Measurements from ENCODE around the gene ARL2.
"Not testable (repeated sequence)": the region's sequence is repeated elsewhere in the genome, so short reads cannot be mapped to it uniquely, and the experiment has no call there.

Gene ARL2

DNA sequence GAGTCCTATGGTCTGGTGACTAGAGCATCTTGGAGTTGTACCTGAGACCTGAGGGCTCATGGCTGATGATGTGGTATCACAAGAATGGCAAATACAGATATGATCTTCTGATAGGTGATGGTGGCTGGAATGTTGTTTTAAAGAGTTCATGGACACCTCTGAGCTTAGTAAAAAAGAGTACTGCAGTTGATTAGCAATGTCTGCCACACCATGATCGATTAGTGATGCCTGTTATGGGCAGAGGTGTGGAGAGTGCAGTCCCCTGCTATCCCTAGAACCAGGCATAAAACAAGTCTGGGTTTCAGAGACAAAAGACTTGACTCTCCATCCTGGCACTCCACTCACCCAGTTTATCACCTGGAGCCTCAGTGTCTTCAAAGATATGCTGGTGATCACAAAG, 15.8 kb upstream of the ARL2 start:
- TF ChIP-seq SUZ12 (IDR thresholded peaks at IDR 0.05), result no peak
- no peak for TF ChIP-seq ARNT (IDR thresholded peaks at IDR 0.05)
- TF ChIP-seq ELF4 (IDR thresholded peaks at IDR 0.05), result no peak
- no peak for TF ChIP-seq FOXK2 (IDR thresholded peaks at IDR 0.05)
- TF ChIP-seq FOXM1 (IDR thresholded peaks at IDR 0.05; ENCODE audit: borderline replicate concordance), result no peak
- TF ChIP-seq CTBP1 (IDR thresholded peaks at IDR 0.05; ENCODE audit: borderline replicate concordance), result no peak
- no peak for DNase-seq (ENCODE audit: extremely low spot score)
- ChIA-PET POLR2A (interaction anchor here (0.9 to 1.1 kb wide), 2 partner anchors 43 to 113 kb away, joined by 3 read pairs; partner anchors contain the start of gene SAC3D1), CTCF (interaction anchor here (0.9 to 1.3 kb wide), 3 partner anchors 9 to 110 kb away, joined by 3 to 4 read pairs (median 3); no protein-coding TSS in a partner anchor)

DNA sequence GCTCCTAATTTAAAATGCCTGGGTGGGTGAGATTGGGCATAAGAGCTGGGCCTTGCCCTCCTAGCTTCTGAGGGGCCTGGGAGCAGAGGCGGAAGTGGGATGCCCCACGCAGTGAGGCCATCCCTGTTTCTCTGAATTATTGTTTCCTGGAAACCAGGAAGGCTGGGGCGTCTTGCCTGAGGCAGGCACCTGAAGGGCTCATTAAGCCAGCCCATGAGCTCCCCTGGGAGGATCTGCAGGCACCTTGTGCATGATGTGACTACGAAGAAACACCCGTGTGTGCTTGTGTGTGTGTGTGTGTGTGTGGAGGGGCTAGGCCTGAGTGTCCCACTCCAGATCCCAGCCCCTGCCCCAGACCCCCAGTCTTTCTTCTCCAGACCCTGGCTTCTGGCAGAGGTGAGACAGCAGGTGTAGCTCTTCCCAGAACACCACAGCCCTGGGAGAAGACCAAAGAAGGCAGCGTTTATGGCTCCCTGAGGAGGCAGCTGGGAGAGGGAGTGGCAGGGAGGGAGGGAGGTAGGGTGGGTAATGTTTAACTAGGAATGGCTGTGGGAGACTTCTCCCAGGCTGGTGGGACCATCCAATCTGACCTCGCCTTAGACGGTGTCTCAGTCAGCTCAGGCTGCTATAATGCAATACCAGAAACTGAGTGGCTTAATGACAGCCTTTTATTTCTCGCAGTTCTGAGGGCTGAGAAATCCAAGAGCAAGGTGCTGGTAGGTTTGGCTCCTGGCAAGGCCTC, 15.1 kb upstream of the ARL2 start:
- ChIA-PET POLR2A (interaction anchor here (0.5 to 0.9 kb wide), 2 partner anchors 42 to 53 kb away, joined by 3 read pairs; partner anchors contain the start of gene SAC3D1), CTCF (interaction anchor here (0.9 to 1.3 kb wide), 2 partner anchors 8 to 111 kb away, joined by 3 to 4 read pairs; no protein-coding TSS in a partner anchor)
- DNase-seq (ENCODE audit: extremely low spot score), result no peak
- no peak for TF ChIP-seq SP1 (IDR thresholded peaks at IDR 0.05)
- no peak for TF ChIP-seq FOXM1 (IDR thresholded peaks at IDR 0.05; ENCODE audit: borderline replicate concordance)
- TF ChIP-seq LEF1 (IDR thresholded peaks at IDR 0.05; ENCODE audit: borderline replicate concordance), result no peak
- no peak for TF ChIP-seq L3MBTL2 (conservative IDR thresholded peaks at IDR 0.05)
- no peak for TF ChIP-seq ZNF384 (IDR thresholded peaks at IDR 0.05)
- TF ChIP-seq, protein P1, sequence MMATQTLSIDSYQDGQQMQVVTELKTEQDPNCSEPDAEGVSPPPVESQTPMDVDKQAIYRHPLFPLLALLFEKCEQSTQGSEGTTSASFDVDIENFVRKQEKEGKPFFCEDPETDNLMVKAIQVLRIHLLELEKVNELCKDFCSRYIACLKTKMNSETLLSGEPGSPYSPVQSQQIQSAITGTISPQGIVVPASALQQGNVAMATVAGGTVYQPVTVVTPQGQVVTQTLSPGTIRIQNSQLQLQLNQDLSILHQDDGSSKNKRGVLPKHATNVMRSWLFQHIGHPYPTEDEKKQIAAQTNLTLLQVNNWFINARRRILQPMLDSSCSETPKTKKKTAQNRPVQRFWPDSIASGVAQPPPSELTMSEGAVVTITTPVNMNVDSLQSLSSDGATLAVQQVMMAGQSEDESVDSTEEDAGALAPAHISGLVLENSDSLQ (IDR thresholded peaks at IDR 0.05), result no peak
- TF ChIP-seq HDGF (IDR thresholded peaks at IDR 0.05; ENCODE audit: borderline replicate concordance), result no peak
- no peak for TF ChIP-seq ELF4 (IDR thresholded peaks at IDR 0.05)
- TF ChIP-seq ARNT (IDR thresholded peaks at IDR 0.05), result no peak
- TF ChIP-seq CTBP1 (IDR thresholded peaks at IDR 0.05; ENCODE audit: borderline replicate concordance), result no peak
- TF ChIP-seq TARDBP (IDR thresholded peaks at IDR 0.05), result no peak
- TF ChIP-seq FOXK2 (IDR thresholded peaks at IDR 0.05), result no peak
- TF ChIP-seq FOXA1 (IDR thresholded peaks at IDR 0.05), result no peak
- no peak for TF ChIP-seq SUZ12 (IDR thresholded peaks at IDR 0.05)

DNA sequence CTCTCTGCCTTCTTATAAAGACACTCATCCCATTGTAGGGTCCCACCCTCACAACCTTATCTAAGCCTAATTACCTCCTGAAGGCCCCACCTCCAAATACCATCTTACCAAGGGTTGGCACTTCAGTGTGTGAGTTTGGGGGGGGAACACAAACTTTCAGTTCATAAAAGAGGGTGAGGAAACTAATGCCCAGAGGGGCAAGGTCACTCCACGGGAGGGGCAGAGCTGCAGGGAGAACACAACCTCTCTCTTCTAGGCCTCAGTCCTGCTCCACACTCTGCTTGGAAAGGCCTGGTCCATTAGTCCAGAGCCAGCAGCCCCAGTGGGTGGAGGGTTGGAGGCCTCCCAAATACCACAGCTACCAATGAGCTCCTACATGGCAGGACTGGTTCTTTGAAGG, 14.5 kb upstream of the ARL2 start:
- DNase-seq (ENCODE audit: extremely low spot score), result no peak
- POLR2A ChIA-PET, result interaction anchor here (0.5 kb wide), 1 partner anchor 54 kb away, joined by 3 read pairs; no protein-coding TSS in a partner anchor
- CTCF ChIA-PET, result interaction anchor here (1.3 kb wide), 1 partner anchor 111 kb away, joined by 3 read pairs; no protein-coding TSS in a partner anchor
- TF ChIP-seq ELF4 (IDR thresholded peaks at IDR 0.05) (no peak), FOXK2 (IDR thresholded peaks at IDR 0.05) (no peak), BHLHE40 (IDR thresholded peaks at IDR 0.05; ENCODE audit: borderline replicate concordance) (no peak), TARDBP (IDR thresholded peaks at IDR 0.05) (no peak), HDGF (IDR thresholded peaks at IDR 0.05; ENCODE audit: borderline replicate concordance) (no peak), LEF1 (IDR thresholded peaks at IDR 0.05; ENCODE audit: borderline replicate concordance) (no peak), NFRKB (IDR thresholded peaks at IDR 0.05) (no peak), ZNF384 (IDR thresholded peaks at IDR 0.05) (no peak), SUZ12 (IDR thresholded peaks at IDR 0.05) (no peak), FOXA1 (IDR thresholded peaks at IDR 0.05) (no peak), SP1 (IDR thresholded peaks at IDR 0.05) (no peak), FOXM1 (IDR thresholded peaks at IDR 0.05; ENCODE audit: borderline replicate concordance) (no peak), CTBP1 (IDR thresholded peaks at IDR 0.05; ENCODE audit: borderline replicate concordance) (no peak), ARNT (IDR thresholded peaks at IDR 0.05) (no peak), L3MBTL2 (conservative IDR thresholded peaks at IDR 0.05) (no peak)
- TF ChIP-seq, protein P1 (IDR thresholded peaks at IDR 0.05), result no peak

DNA sequence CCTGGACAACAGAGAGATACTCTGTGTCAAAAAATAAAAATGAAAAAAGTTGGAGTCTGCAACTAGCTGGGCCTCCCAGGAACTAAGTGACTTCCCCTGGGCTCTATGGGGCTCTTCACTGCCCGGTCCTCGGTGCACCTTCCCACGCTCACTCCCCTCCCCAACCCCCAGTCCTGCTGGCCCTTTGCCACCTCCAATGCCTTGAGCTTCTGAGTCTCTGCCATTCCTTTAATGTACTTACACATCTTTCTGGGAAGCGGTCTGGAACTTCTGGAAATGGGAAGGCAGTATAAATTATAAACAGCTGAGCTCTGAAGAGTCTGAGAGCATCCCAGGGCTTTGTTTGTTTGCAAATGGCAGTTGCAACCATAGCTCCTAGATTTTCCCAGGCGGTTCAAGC, 11.3 kb upstream of the ARL2 start:
- POLR2A ChIA-PET, result interaction anchor here (1.5 kb wide), 1 partner anchor 119 kb away, joined by 3 read pairs; the partner anchor contains the start of genes FAU and MRPL49
- no peak for DNase-seq (ENCODE audit: extremely low spot score)
- no peak for TF ChIP-seq ELF4 (IDR thresholded peaks at IDR 0.05)
- no peak for TF ChIP-seq FOXM1 (IDR thresholded peaks at IDR 0.05; ENCODE audit: borderline replicate concordance)
- TF ChIP-seq SP1 (IDR thresholded peaks at IDR 0.05), result no peak
- TF ChIP-seq FOXA1 (IDR thresholded peaks at IDR 0.05), result no peak
- no peak for TF ChIP-seq HDGF (IDR thresholded peaks at IDR 0.05; ENCODE audit: borderline replicate concordance)
- TF ChIP-seq CTBP1 (IDR thresholded peaks at IDR 0.05; ENCODE audit: borderline replicate concordance), result no peak
- TF ChIP-seq TARDBP (IDR thresholded peaks at IDR 0.05), result no peak
- no peak for TF ChIP-seq BHLHE40 (IDR thresholded peaks at IDR 0.05; ENCODE audit: borderline replicate concordance)
- no peak for TF ChIP-seq FOXK2 (IDR thresholded peaks at IDR 0.05)
- TF ChIP-seq SUZ12 (IDR thresholded peaks at IDR 0.05), result no peak
- TF ChIP-seq L3MBTL2 (conservative IDR thresholded peaks at IDR 0.05), result no peak
- TF ChIP-seq, protein P1 (IDR thresholded peaks at IDR 0.05), result no peak
- TF ChIP-seq ZNF384 (IDR thresholded peaks at IDR 0.05), result no peak
- no peak for TF ChIP-seq LEF1 (IDR thresholded peaks at IDR 0.05; ENCODE audit: borderline replicate concordance)
- no peak for TF ChIP-seq ARNT (IDR thresholded peaks at IDR 0.05)
- no peak for TF ChIP-seq NFRKB (IDR thresholded peaks at IDR 0.05)
- CTCF ChIA-PET, result interaction anchor here (0.6 to 1.1 kb wide), 2 partner anchors 11 to 156 kb away, joined by 3 to 4 read pairs; partner anchors contain the start of gene ARL2

DNA sequence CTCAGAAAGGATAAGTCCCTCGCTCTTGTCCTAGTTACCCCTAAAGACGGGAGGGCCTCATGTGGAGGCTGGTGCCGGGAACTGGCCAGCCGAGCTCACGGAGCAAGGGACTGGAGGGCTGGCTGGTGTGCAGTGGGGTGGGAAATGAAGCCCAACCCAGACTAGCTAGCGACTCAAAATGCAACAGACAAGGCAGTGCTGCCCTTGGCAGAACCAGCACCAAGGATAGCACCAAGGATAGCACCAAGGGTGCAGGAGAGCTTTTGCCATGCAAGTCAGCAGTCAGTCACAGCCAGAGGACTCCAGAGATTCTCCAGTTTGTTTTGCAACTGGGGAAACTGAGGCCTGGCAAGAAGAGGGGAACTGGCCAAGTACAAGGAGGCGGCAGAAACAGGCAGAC, 10.7 kb upstream of the ARL2 start:
- CTCF ChIA-PET, result interaction anchor here (0.6 to 1.1 kb wide), 2 partner anchors 11 to 231 kb away, joined by 4 to 7 read pairs; partner anchors contain the start of gene ARL2
- no peak for DNase-seq (ENCODE audit: extremely low spot score)
- POLR2A ChIA-PET, result interaction anchor here (1.5 kb wide), 1 partner anchor 119 kb away, joined by 3 read pairs; the partner anchor contains the start of genes FAU and MRPL49
- TF ChIP-seq SP1 (IDR thresholded peaks at IDR 0.05) (no peak), ARNT (IDR thresholded peaks at IDR 0.05) (no peak), FOXM1 (IDR thresholded peaks at IDR 0.05; ENCODE audit: borderline replicate concordance) (no peak)

DNA sequence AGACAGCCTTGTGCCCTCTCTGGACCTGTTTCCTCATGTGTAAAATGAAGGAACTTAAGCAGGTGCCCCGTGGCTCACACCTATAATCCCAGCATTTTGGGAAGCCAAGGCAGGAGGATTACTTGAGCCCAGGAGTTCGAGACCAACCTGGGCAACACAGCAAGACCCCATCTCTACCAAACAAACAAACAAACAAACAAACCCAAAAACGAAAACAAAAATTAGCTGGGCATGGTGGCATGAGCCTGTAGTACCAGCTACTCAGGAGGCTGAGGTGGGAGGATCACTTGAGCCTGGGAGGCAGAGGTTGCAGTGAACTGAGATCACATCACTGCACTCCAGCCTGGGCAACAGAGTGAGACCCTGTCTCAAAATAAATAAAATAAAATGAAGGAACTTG, 10.0 kb upstream of the ARL2 start:
- CTCF ChIA-PET; DNase-seq (ENCODE audit: extremely low spot score): not testable (repeated sequence)
- POLR2A ChIA-PET, result interaction anchor here (1.5 kb wide), 1 partner anchor 118 kb away, joined by 3 read pairs; the partner anchor contains the start of genes FAU and MRPL49
